ENCODE data around the gene SH2D2A.
A peak's percentile ranks its signal among the peaks of the same experiment; 100 is the strongest.

SH2D2A gene

GRCh38 chr1:156801409-156802121 lies 15.1 kb downstream of the SH2D2A start:
- DNase-seq: peak; percentile 51

DNA sequence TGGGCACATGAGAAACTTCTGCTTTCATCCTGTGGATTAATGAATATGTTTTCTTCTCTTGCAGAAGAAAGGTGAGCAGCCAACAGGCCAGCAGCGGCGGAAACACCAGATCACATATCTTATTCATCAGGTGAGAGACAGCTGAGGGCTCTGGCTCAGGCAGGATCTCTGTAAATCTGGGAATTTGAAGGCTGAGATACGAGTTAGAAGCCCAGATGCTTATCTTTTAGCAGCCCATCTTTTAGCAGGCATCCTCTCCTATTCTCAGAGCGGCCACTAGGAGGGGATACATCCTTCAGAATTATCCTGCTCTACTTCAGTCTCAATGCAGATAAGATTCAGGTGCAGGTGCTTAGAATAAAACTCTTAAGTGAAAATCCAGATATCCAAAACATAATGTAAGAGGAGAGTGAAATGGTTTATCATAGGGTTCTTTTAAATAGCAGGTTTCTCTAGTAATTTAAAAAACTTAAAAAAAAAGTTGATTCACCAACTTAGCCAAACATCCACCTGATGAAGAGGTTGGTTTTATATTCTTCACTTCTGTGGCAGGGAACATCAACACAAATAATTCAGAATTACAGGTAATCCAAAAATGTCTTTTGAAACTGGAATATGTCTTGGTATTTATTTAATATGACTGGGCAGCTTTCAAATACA lies 19.3 kb downstream of the SH2D2A start:
- DNase-seq: peak; percentile 45

GRCh38 chr1:156796340-156797097 lies 20.1 kb downstream of the SH2D2A start:
- DNase-seq: peak; percentile 91

GRCh38 chr1:156795787-156796186 lies 20.9 kb downstream of the SH2D2A start:
- peak; percentile 93 for DNase-seq

DNA sequence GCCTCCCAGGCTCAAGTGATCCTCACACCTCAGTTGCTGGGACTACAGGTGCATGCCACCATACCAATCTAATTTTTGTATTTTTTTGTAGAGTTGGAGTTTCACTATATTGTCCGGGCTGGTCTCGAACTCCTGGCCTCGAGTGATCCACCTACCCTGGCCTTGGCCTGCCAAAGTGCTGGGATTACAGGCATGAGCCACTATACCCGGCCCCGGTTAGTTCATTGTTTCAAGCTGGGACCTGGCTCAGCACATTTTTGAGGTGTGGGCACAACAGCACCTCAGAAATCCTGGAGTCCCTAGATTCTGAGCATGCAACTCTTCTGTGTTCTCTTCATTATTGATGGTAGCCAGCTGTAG lies 21.3 kb downstream of the SH2D2A start:
- no peak for DNase-seq

GRCh38 chr1:156794506-156795373 lies 21.9 kb downstream of the SH2D2A start:
- peak; percentile 80 for DNase-seq

DNA sequence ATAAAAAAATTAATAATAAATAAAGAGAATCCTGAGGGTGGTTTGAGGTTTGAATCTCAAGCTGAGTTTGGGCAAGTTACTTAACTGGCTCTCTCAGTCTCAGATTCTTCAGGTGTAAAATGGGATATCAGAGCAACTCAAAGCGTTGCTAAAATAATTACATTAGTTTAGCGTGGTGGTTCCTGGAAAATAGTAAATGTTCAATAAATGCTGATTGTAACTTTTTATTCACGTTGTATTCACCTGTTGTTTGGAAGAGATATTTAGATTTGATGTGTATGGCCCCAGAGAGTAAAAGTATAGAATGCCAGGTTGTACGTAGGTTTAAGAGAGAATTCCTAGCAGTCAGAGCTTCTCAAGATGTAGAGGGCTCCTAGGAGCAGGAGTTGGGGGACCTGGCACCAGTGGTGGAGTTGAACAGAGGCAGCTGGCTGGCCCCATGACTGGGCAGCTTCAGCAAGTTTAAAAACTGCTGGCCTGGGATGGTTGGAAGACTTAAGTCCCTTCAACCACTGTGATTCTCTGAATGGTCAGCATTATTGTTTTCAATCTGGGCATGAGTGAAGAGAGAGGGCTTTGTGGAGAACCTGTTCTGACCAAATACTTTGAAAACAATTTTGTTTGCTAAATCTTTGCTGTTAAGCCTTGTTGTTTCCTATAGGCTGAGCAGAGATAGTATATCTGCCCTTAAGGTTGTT lies 26.9 kb downstream of the SH2D2A start:
- DNase-seq: no peak

- no peak for DNase-seq
Observed at GRCh38 chr1:156788136-156788535, 28.5 kb downstream of the SH2D2A start.

DNA sequence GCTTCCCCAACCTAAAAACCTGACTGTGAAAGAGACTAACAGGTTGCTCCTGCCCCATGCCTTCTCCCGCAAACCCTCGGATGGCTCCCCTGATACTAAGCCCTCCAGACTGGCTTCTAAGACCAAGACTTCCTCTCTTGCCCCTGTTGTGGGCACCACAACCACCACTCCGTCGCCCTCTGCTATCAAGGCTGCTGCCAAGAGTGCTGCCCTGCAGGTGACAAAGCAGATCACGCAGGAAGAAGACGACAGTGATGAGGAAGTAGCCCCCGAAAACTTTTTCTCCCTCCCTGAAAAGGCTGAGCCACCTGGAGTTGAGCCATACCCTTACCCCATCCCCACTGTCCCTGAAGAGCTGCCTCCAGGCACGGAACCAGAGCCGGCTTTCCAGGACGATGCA lies 30.0 kb downstream of the SH2D2A start:
- no peak for DNase-seq

DNA sequence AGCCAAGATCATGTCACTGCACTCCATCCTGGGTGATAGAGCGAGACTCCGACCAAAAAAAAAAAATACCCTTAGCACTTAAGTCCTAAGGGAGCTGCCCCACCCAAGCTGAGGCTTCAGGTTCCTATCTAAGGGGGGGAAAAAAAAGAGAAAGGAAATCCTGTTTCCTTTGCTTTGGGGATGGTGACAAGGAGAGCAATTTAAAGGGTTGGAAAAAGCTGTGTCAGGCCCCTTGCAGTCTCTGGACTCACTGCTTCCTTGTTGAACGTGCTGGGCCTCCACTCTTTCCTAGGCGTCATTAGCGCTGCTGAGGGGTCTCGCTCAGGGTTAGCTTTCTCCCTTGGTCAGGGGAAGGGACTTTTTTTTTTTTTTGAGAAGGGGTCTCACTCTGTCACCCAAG lies 31.2 kb downstream of the SH2D2A start:
- DNase-seq: no peak

DNA sequence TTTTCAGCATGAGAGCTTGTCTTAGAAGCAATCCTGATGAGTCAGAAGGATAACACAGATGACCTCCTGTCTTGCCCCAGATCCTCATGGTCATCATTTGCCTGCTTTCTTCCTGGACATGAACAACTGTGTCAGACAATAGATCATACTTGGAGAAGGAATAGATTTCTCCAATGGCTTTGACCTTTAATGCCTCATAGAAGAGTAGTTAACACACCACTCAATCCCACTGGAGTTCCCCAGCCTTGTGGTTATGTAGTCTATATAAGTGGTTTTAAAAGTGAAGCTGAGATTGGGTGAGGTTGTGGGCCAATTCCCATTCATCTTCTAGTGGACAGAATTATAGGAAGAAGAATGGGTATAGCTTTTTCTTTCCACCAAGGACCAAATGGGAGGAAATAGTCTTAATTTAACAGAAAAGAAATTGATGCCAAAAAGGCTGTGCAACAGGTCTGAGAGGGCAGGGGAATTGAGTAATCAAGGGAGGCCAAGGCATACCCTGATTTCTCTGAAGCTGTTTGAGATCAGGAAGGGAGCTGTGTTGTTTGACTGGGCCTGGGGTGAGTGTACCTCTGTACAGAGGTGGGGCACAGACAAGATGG lies 35.0 kb downstream of the SH2D2A start:
- no peak for DNase-seq

GRCh38 chr1:156777573-156777972 lies 39.1 kb downstream of the SH2D2A start:
- DNase-seq: no peak

- no peak for DNase-seq
Observed at GRCh38 chr1:156776942-156777341, 39.7 kb downstream of the SH2D2A start.

GRCh38 chr1:156775799-156776198 lies 40.8 kb downstream of the SH2D2A start:
- no peak for DNase-seq

DNA sequence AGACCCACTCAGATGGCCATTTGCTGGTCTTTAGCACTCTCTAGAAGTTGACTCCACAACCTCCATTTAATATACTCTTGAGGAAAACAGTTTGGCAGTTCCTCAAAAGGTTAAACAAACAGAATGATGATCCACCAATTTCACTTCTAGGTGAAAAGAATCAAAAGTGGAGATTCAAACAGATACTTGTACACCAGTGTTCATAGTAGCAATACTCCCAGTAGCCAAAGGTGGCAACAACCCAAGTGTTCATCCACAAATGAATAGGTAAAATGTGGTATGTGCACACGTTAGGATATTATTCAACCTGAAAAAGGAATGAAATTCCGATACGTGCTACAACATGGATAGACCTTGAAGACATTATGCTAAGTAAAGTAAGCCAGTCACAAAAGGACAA lies 43.0 kb downstream of the SH2D2A start:
- DNase-seq: no peak

- DNase-seq: no peak
Observed at GRCh38 chr1:156772728-156773497, 43.7 kb downstream of the SH2D2A start.

DNA sequence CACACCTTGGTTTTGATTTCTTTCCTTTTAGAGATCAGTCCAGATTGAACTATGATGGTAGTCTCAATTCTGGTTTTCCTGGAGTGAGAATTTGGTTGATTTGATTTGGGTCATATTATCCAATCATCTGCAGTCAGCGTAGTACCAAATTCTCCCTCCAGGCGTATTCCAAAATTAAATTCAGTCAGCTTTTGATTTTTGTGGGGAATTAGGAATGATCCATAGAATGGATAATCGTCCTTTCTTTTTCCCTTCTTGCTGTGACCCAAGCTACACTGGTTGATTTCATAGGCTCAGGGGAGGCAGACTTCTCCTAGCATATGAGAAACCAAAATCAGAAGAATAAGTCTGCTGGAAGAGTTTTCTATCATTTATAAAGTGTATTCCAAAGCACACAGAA lies 44.4 kb downstream of the SH2D2A start:
- no peak for DNase-seq

- no peak for DNase-seq
Observed at GRCh38 chr1:156768610-156769295, 47.9 kb downstream of the SH2D2A start.

- DNase-seq: no peak
Observed at GRCh38 chr1:156767879-156768604, 48.6 kb downstream of the SH2D2A start.

Data from MV-4-11 (cell line).